Neural cell (in vitro differentiated cells): Measurements from ENCODE around the gene SAMD4A. TPM values are rescaled to one million over a fixed set of nuclear protein-coding genes. Genes with fewer than 3 reads are reported as not detected.

ENCODE experiments used
- H2AFZ ChIP-seq: fragments of 200-600, 300-800 bp; sonication (generic), shearing (Covaris generic); 2 replicates; pipeline ENCODE4 v1.6.0; 2014; ENCODE audit warnings: low read depth, mild to moderate bottlenecking, antibody characterized with exemption, low read length, moderate library complexity
- H3F3A ChIP-seq: fragments of 200-600 bp; shearing (Covaris generic); 2 replicates; pipeline ENCODE4 v1.6.1; 2016; ENCODE audit warnings: mild to moderate bottlenecking, moderate library complexity, mixed read lengths, antibody characterized with exemption, low read length; ENCODE audit not compliant: insufficient read depth, poor library complexity, severe bottlenecking
- H3K27ac ChIP-seq: fragments of 200-600, 300-800 bp; sonication (generic), shearing (Covaris generic); 2 replicates; pipeline ENCODE4 v1.5.1; 2014; ENCODE audit warnings: mild to moderate bottlenecking, low read length, moderate library complexity
- H3K27me3 ChIP-seq: fragments of 300-800, 200-600 bp; sonication (generic), shearing (Covaris generic); 2 replicates; pipeline ENCODE4 v1.6.0; 2014; ENCODE audit warnings: mild to moderate bottlenecking, low read depth, low read length, moderate library complexity; ENCODE audit not compliant: insufficient read depth
- H3K36me3 ChIP-seq: fragments of 300-800, 200-600 bp; sonication (generic), shearing (Covaris generic); 2 replicates; pipeline ENCODE4 v1.5.1; 2014; ENCODE audit warnings: mild to moderate bottlenecking, antibody characterized with exemption, low read length, moderate library complexity; ENCODE audit not compliant: insufficient read depth
- H3K4me2 ChIP-seq: fragments of 300-800, 200-600 bp; sonication (generic), shearing (Covaris generic); 2 replicates; pipeline ENCODE4 v1.6.0; 2014; ENCODE audit warnings: mild to moderate bottlenecking, low read length
- H3K4me3 ChIP-seq: fragments of 300-800, 200-600 bp; sonication (generic), shearing (Covaris generic); 2 replicates; pipeline ENCODE4 v1.5.1; 2014; ENCODE audit warnings: mild to moderate bottlenecking, low read length, moderate library complexity
- H3K79me2 ChIP-seq: fragments of 200-600 bp; shearing (Covaris generic); replicated peaks from 2 replicates; pipeline ENCODE4 v1.6.0; 2014; ENCODE audit warnings: mild to moderate bottlenecking, low read length, moderate library complexity; ENCODE audit not compliant: insufficient read depth
- H3K9ac ChIP-seq: fragments of 300-800, 200-600 bp; sonication (generic), shearing (Covaris generic); 2 replicates; pipeline ENCODE4 v1.6.1; 2016; ENCODE audit warnings: mild to moderate bottlenecking, low read length, mixed read lengths
- H3K9me2 ChIP-seq: fragments of 200-600 bp; shearing (Covaris generic); 2 replicates; pipeline ENCODE4 v1.6.1; 2016; ENCODE audit warnings: mild to moderate bottlenecking, low read length, mixed read lengths; ENCODE audit not compliant: insufficient read depth
- H3K9me3 ChIP-seq: fragments of 200-600, 300-800 bp; sonication (generic), shearing (Covaris generic); 2 replicates; pipeline ENCODE4 v1.6.1; 2016; ENCODE audit warnings: mild to moderate bottlenecking, mixed run types, low read length, moderate library complexity, mixed read lengths
- H4K20me1 ChIP-seq: fragments of 200-600 bp; shearing (Covaris generic); 2 replicates; pipeline ENCODE4 v1.6.1; 2016; ENCODE audit warnings: mild to moderate bottlenecking, mixed run types; ENCODE audit not compliant: insufficient read depth
- EP300 ChIP-seq: fragments of 450-650 bp; conservative IDR thresholded peaks from 2 replicates; pipeline ENCODE4 v1.6.1; 2014; ENCODE audit warnings: antibody characterized with exemption, mild to moderate bottlenecking, moderate library complexity; ENCODE audit not compliant: poor library complexity, severe bottlenecking
- EZH2 ChIP-seq: fragments of 200-600, 300-800 bp; shearing (Covaris generic), sonication (generic); IDR thresholded peaks from 2 replicates; pipeline ENCODE4 v1.6.1; 2014; ENCODE audit warnings: antibody characterized with exemption, low read length, borderline replicate concordance, mild to moderate bottlenecking; ENCODE audit not compliant: insufficient read depth, poor library complexity, severe bottlenecking
- MXI1 ChIP-seq: fragments of 450-650 bp; conservative IDR thresholded peaks from 2 replicates; pipeline ENCODE4 v1.6.1; 2014; ENCODE audit warnings: antibody characterized with exemption, mild to moderate bottlenecking; ENCODE audit not compliant: poor library complexity, severe bottlenecking
- POLR2AphosphoS5 ChIP-seq: IDR thresholded peaks from 2 replicates; pipeline ENCODE4 v1.6.1; 2012
- RAD21 ChIP-seq: fragments of 450-650 bp; conservative IDR thresholded peaks from 2 replicates; pipeline ENCODE4 v1.6.1; 2014; ENCODE audit warnings: antibody characterized with exemption, mild to moderate bottlenecking, moderate library complexity
- SMC3 ChIP-seq: fragments of 450-650 bp; conservative IDR thresholded peaks from 2 replicates; pipeline ENCODE4 v1.6.1; 2014; ENCODE audit warnings: antibody characterized with exemption, mild to moderate bottlenecking, moderate library complexity; ENCODE audit not compliant: poor library complexity
- TAF1 ChIP-seq: IDR thresholded peaks from 2 replicates; pipeline ENCODE4 v1.6.1; 2012; ENCODE audit warnings: low read depth
- polyA plus RNA-seq: library from polyadenylated mRNA; depleted of rRNA; stranded (reverse); fragments of >200 nt; gene quantifications from 2 replicates; pipeline ENCODE4 v1.2.3, GENCODE V29; 2014
- TF ChIP-seq, protein P1 (sequence below): IDR thresholded peaks from 2 replicates; pipeline ENCODE4 v1.6.1; 2012; ENCODE audit warnings: borderline replicate concordance
- TF ChIP-seq, protein P2 (sequence below): fragments of 450-650 bp; IDR thresholded peaks from 2 replicates; pipeline ENCODE4 v1.5.1; 2014; ENCODE audit warnings: antibody characterized with exemption, mild to moderate bottlenecking, moderate library complexity; ENCODE audit not compliant: poor library complexity, severe bottlenecking

Gene SAMD4A
- polyA plus RNA-seq, 1 donor from 2014 or later = 1.0 TPM

DNA sequence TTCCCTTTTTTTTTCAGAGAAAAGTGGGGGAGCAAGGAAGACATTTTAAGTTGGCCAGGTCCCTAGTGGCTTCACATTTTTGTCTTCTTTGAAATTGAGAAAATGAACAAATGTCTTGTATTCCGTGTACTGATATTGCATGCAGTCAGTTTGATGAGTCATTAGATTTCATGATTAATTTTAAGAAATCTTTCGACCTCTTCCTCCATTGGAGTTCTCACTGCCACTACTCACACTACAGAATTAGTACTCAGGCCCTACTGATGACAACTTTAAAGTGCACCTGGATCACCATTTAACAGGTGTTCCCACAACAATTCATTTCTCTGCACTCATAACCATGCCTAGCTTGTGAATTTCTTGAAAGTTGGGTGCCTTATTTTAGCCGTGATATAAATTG is 50.5 kb downstream of the SAMD4A start:
- no peak overlapping the region for H2AFZ ChIP-seq
- no peaks in the 10 kb centered on the region for H3K36me3 ChIP-seq
- H3K79me2 ChIP-seq = no peaks in the 10 kb centered on the region
- TF ChIP-seq RAD21 = no peak
- no peak for TF ChIP-seq MXI1
- TF ChIP-seq SMC3 = no peak
- TF ChIP-seq, protein P1, sequence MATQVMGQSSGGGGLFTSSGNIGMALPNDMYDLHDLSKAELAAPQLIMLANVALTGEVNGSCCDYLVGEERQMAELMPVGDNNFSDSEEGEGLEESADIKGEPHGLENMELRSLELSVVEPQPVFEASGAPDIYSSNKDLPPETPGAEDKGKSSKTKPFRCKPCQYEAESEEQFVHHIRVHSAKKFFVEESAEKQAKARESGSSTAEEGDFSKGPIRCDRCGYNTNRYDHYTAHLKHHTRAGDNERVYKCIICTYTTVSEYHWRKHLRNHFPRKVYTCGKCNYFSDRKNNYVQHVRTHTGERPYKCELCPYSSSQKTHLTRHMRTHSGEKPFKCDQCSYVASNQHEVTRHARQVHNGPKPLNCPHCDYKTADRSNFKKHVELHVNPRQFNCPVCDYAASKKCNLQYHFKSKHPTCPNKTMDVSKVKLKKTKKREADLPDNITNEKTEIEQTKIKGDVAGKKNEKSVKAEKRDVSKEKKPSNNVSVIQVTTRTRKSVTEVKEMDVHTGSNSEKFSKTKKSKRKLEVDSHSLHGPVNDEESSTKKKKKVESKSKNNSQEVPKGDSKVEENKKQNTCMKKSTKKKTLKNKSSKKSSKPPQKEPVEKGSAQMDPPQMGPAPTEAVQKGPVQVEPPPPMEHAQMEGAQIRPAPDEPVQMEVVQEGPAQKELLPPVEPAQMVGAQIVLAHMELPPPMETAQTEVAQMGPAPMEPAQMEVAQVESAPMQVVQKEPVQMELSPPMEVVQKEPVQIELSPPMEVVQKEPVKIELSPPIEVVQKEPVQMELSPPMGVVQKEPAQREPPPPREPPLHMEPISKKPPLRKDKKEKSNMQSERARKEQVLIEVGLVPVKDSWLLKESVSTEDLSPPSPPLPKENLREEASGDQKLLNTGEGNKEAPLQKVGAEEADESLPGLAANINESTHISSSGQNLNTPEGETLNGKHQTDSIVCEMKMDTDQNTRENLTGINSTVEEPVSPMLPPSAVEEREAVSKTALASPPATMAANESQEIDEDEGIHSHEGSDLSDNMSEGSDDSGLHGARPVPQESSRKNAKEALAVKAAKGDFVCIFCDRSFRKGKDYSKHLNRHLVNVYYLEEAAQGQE = no peak
- no peak for TF ChIP-seq EP300
- no peak for TF ChIP-seq EZH2
- TF ChIP-seq, protein P2, sequence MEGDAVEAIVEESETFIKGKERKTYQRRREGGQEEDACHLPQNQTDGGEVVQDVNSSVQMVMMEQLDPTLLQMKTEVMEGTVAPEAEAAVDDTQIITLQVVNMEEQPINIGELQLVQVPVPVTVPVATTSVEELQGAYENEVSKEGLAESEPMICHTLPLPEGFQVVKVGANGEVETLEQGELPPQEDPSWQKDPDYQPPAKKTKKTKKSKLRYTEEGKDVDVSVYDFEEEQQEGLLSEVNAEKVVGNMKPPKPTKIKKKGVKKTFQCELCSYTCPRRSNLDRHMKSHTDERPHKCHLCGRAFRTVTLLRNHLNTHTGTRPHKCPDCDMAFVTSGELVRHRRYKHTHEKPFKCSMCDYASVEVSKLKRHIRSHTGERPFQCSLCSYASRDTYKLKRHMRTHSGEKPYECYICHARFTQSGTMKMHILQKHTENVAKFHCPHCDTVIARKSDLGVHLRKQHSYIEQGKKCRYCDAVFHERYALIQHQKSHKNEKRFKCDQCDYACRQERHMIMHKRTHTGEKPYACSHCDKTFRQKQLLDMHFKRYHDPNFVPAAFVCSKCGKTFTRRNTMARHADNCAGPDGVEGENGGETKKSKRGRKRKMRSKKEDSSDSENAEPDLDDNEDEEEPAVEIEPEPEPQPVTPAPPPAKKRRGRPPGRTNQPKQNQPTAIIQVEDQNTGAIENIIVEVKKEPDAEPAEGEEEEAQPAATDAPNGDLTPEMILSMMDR = no peak
- no peak for TF ChIP-seq TAF1
- no peak for TF ChIP-seq POLR2AphosphoS5
- H3K9ac ChIP-seq = no peak overlapping the region
- H3K9me2 ChIP-seq = no peaks in the 10 kb centered on the region
- no peaks in the 10 kb centered on the region for H3K9me3 ChIP-seq
- no peaks in the 10 kb centered on the region for H4K20me1 ChIP-seq
- H3K27me3 ChIP-seq = no peaks in the 10 kb centered on the region
- H3F3A ChIP-seq = no peaks in the 10 kb centered on the region
- H3K4me3 ChIP-seq = no peak overlapping the region
- no peak overlapping the region for H3K27ac ChIP-seq
- H3K4me2 ChIP-seq = no peak overlapping the region

GRCh38 chr14:54621686-54622085 is 54.8 kb downstream of the SAMD4A start:
- no peaks in the 10 kb centered on the region for H3K9me3 ChIP-seq
- no peaks in the 10 kb centered on the region for H3K27me3 ChIP-seq
- no peaks in the 10 kb centered on the region for H3K79me2 ChIP-seq
- no peak overlapping the region for H3K27ac ChIP-seq
- H4K20me1 ChIP-seq = no peaks in the 10 kb centered on the region
- H3F3A ChIP-seq = peaks cover 4% of the 10 kb centered on the region
- no peak overlapping the region for H3K9ac ChIP-seq
- H3K4me3 ChIP-seq = no peak overlapping the region
- H3K4me2 ChIP-seq = no peak overlapping the region
- no peaks in the 10 kb centered on the region for H3K36me3 ChIP-seq
- H3K9me2 ChIP-seq = no peaks in the 10 kb centered on the region
- TF ChIP-seq, protein P2 = no peak
- TF ChIP-seq EP300 (no peak), EZH2 (no peak), TAF1 (no peak), SMC3 (no peak), RAD21 (no peak), MXI1 (no peak), POLR2AphosphoS5 (no peak)
- TF ChIP-seq, protein P1 = no peak
- H2AFZ ChIP-seq = no peak overlapping the region
